NOMO-1 (cell line): Measurements from ENCODE around the gene SEMA4C.

ENCODE experiments used
- DNase-seq, 2 experiments: peaks; one replicate each; lab custom pipeline; 2025; ENCODE audit not compliant: unreplicated experiment in 2 of 2; lab: John Stamatoyannopoulos, UW

The SEMA4C gene

DNA sequence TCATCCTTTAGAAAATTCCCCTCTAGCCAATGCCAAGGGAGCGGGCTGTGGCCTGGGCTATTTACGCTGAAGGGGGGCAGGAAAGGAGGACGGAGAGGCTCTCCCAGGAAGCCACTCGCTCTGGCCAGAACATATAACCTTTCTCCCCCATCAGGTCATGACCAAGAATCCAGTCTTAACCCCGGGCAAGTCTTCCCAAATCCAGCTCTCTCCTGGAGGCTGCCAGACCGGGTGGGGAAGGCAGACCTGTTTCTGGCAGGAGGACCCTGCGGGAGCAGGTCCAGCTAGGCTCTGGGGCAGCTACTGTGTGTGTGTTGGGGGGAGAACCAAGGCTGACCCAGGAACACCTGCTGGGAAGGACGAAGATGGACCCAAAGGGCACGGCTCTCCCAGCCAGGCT is 13.4 kb upstream of the SEMA4C start:
- no peak for DNase-seq

DNA sequence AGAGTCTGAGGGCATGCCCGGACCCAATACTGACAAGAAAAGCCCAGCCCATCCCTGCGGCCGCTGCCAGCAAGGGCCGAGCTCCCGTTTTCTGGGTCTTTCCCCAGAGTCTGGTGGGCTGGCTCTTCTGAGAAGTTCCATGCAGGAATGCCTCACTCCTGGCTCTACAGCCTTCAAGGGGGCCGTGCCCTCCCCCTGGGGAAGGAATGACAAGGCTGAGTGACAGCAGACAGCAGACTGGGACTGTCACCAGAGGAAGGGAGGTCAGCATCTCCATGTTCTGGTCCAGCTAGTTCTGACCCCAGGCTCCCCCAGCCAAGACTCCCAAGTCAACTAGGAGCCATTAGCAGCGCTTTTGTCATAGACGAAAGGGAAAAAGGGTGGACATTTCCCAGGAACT is 13.0 kb upstream of the SEMA4C start:
- no peak for DNase-seq

DNA sequence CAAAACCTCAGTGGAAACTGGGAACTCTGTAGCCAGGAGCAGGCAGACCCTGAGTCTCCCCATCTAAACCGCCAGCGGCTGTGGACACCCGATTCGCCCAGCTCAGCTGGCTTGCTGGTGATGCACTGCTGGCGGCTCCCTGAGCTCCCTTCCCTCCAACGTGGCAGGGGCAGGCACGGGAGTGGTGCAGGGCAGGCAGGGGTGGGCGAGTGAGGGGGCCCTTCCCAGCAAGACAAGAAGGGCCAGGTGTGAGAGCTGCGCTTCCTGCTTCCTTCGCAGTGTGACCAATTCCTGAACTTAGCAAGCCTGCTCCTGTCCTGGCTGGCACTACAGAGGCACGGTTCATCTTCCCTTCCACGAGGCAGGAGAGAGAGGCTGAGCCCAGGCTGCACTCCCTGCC is 12.3 kb upstream of the SEMA4C start:
- DNase-seq: no peak

DNA sequence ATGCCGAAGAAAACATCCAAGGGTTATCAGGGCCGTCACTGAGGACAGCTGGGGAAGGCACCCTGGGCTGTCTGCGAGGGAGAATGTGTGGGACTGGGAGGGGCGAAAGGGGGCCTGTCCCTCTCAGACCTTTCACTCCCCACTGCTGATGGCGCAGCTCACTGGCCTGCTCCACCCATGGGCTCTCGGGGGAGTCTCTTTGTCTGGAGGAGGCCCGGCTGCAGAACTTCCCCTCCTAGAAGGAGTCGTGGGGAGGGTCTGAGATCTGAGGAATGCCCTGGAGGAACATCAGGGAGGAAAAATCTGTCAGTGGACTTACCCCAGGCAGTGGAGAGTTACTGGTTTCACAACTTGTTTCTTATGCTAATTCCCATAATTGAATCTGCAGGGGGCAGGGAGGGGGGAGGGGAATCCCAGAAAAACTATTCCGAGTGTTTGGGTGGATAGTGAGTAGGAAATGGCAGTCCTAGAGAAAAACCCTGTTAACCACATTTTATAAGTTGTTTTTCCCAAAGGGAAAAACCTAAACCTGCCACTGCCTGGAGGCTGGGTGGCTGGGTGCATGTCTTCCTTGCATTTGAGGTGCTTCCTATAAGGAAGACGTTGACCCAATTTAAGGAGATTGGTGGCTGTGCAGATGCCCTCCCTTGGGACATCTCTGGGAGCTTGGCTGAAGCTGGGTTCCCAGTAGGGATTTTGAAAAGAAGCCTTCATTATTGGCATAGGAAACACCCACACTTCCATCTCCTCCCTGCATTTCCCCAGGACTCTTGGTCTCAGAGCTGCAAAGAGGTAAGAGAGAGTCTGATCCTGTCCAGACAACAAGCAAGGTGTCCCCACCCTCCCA is 11.7 kb upstream of the SEMA4C start:
- DNase-seq: no peak

DNA sequence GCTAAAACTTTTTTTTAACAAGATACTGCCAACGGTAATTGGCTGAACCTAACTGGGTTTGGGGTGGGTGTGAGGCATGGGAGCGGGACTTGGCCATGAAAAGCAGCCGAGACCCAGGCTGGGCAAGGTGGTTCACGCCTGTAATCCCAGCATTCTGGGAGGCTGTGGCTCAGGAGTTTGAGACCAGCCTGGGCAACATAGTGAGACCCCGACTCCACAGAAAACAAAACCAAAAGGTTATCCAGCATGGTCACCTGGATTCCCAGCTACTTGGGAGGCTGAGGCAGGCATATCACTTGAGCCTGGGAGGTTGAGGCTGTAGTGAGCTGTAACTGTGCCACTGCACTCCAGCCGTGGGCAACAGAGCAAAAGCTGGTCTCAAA is 11.0 kb upstream of the SEMA4C start:
- DNase-seq: no peak

DNA sequence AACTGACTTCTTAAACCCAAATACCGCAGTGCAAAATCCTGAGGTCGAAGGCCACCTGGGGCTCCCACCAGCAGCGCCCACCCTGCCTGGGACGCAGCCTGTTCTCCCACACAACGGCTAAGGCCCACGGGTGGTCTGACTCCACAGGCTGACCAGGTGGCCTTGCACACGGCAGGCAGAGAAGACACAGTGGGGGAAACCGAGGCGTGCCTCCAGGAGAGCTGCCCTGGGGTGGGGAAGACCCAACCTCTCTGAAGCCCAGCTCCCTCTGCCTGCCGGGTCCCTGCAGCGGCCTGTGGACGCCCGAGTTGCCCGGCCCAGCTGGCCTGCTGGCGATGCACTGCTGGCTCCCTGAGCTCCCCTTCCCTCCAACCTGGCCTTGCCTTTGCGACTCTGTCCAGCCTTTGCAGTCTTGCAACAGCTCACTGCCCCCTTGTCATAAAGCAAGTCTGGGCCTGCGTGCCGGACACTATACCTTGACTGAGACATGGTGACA is 9.7 kb upstream of the SEMA4C start:
- DNase-seq: no peak

GRCh38 chr2:96878796-96879544 is 9.1 kb upstream of the SEMA4C start:
- no peak for DNase-seq

GRCh38 chr2:96878171-96878570 is 8.3 kb upstream of the SEMA4C start:
- no peak for DNase-seq

DNA sequence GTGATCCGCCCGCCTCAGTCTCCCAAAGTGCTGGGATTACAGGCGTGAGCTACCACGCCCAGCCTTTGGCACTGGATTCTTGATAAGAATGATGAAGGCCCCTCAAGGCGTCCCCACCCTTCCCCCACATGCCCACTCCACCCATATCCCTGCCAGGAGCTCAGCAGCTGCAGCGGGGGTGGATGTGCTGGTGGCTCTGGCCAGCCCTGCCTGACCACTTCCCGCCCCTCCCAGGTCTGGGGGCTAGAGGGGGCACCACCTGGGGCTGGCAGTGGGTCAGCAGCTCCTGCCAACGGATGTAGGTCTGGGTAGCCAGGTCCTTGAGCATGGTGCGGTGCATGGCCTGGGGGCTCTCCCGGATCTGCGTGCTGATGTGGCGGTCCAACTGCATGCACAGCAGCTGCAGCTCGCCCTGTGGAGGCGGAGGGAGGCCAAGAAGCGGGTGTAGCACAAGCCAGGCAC is 7.8 kb upstream of the SEMA4C start:
- DNase-seq: no peak

GRCh38 chr2:96877042-96877451 is 7.2 kb upstream of the SEMA4C start:
- DNase-seq: no peak

- no peak for DNase-seq
Observed at GRCh38 chr2:96876269-96877041, 6.6 kb upstream of the SEMA4C start.

GRCh38 chr2:96875498-96876268 is 5.8 kb upstream of the SEMA4C start:
- no peak for DNase-seq

DNA sequence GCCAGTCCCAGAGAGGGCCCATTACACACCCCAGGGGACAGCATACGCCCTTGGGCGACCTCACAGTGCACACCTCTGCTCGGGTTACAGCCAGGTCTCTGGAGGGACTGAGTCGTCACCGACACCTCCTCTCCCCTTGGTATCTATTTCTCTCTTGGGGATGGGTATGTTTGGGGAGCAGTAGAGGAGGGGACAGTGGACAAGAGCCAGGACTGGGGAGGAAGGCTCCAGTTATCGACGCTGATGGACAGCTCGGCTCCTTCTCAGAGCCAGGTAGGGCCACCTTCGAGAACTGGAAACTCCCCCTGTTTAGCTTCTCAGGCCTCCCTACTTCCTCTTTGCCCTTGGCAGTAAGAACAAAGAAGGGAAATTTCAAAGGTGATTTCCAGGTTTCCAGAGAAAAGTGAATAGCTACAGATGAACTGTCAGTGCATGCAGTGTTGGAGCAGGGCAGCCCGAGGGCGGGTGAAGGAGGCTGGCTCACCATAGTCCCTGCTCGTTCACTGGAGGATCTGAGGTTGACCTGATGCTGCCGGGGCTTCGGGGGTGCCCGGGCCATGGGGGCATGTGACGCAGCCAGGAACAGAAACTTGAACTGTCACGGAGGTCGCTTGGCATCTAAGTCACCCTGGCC is 4.4 kb upstream of the SEMA4C start:
- peak; percentile 19 to 28 for DNase-seq

DNA sequence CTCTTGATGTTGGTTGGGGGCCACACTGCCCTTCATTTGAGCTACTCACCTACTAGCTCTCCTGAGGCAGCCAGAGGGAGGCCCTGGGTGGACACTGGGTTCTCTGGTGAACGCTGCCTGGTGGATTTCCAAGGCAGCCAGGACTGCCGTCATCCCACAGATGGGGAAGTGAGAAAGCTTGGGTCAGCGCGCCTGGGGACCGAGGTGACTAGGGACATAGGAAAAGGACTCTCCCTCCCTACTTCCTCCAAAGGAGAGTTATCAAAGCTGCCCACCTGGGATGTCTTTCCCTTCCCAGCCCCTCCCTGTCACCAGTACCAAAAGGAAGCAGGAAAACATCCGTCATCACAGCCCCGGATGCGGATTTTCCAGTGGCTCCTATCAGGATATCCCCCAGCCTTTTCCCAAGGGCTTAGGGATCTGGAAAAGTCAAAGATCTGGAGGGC is 3.8 kb upstream of the SEMA4C start:
- DNase-seq: peak in 1 of 2 experiments; percentile 18

GRCh38 chr2:96872591-96873349 is 2.9 kb upstream of the SEMA4C start:
- DNase-seq: no peak

GRCh38 chr2:96870626-96871255 is 861 bp upstream of the SEMA4C start:
- DNase-seq: peak in 1 of 2 experiments; percentile 12

DNA sequence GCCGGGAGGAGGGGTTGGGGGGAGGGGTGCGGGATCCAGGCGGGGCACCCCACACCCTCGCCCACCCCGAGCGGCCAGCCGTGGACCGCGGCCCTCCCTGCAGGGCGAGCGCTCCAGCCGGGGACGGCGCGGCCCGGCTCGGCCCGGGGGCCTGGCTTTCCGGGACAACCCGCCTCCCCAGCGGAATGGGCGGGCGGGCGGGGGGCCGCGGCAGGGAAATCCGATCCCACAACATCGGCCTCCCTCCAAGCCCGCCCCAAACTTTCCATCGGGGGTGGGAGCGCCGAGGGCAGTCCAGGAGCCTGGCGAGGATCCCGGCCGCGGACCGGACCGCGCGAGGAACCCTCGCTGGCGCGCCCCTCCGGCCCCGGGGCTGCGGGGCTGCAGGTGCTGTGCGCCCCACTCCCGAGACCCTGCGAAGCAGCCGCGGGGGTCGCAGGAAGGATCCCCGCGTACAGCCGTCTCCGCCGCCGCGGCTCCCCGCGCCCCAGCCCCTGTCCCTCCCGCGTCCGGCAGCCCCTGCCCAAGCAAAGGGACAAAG is 529 bp downstream of the SEMA4C start:
- DNase-seq: no peak

GRCh38 chr2:96868555-96869280 is 1.2 kb downstream of the SEMA4C start:
- peak; percentile 71 to 82 for DNase-seq
